Stimulated activated CD4-positive, alpha-beta T cell treated with anti-CD3 and anti-CD28 coated beads, Interleukin-2, amount 100 ng/mL, for 24 hours (primary cell): ENCODE results near the gene CPSF4.

Experiments
- DNase-seq, 2 donors: peaks; one replicate each; pipeline ENCODE4 v3.0.0-alpha.2; 2020

The CPSF4 gene

GRCh38 chr7:99438573-99439480 is at the start of gene CPSF4, which contains the start of gene PTCD1:
TSS of gene CPSF4 (plus strand) at chr7:99438943. CDS start at chr7:99439083, 140 bp downstream.
TSS of gene PTCD1 (minus strand) at chr7:99438798. CDS start at chr7:99435242, 3,556 bp downstream.
- DNase-seq, result peak; percentile 93

GRCh38 chr7:99389772-99390171 is 49.0 kb upstream of the CPSF4 start:
- DNase-seq, result no peak

- DNase-seq, result no peak
Measured at GRCh38 chr7:99390941-99391602, 47.7 kb upstream of the CPSF4 start.

GRCh38 chr7:99392046-99392445 is 46.7 kb upstream of the CPSF4 start:
- DNase-seq, result no peak

GRCh38 chr7:99392659-99393354 is 45.9 kb upstream of the CPSF4 start:
- DNase-seq, result peak; percentile 78 to 82

GRCh38 chr7:99393355-99394187 is 45.2 kb upstream of the CPSF4 start:
- DNase-seq, result no peak

- DNase-seq, result no peak
Measured at GRCh38 chr7:99394188-99394502, 44.6 kb upstream of the CPSF4 start.

- no peak for DNase-seq
Measured at GRCh38 chr7:99395616-99396327, 43.0 kb upstream of the CPSF4 start.

- no peak for DNase-seq
Measured at GRCh38 chr7:99396418-99397296, 42.1 kb upstream of the CPSF4 start.

- DNase-seq, result no peak
Measured at GRCh38 chr7:99397297-99397983, 41.3 kb upstream of the CPSF4 start.

GRCh38 chr7:99398891-99399445 is 39.8 kb upstream of the CPSF4 start:
- no peak for DNase-seq

GRCh38 chr7:99399597-99399996 is 39.1 kb upstream of the CPSF4 start:
- no peak for DNase-seq

- no peak for DNase-seq
Measured at GRCh38 chr7:99402854-99403253, 35.9 kb upstream of the CPSF4 start.

- DNase-seq, result no peak
Measured at GRCh38 chr7:99403764-99404163, 35.0 kb upstream of the CPSF4 start.

GRCh38 chr7:99404235-99404976 is 34.3 kb upstream of the CPSF4 start:
- DNase-seq, result no peak

GRCh38 chr7:99404977-99405320 is 33.8 kb upstream of the CPSF4 start:
- DNase-seq, result no peak

- no peak for DNase-seq
Measured at GRCh38 chr7:99406557-99406956, 32.2 kb upstream of the CPSF4 start.

- DNase-seq, result peak; percentile 45 to 50
Measured at GRCh38 chr7:99407872-99408378, 30.8 kb upstream of the CPSF4 start.
